ENCODE data around the gene ANKRD55.
"Not testable (repeated sequence)": the region's sequence is repeated elsewhere in the genome, so short reads cannot be mapped to it uniquely, and the experiment has no call there.

The ANKRD55 gene

DNA sequence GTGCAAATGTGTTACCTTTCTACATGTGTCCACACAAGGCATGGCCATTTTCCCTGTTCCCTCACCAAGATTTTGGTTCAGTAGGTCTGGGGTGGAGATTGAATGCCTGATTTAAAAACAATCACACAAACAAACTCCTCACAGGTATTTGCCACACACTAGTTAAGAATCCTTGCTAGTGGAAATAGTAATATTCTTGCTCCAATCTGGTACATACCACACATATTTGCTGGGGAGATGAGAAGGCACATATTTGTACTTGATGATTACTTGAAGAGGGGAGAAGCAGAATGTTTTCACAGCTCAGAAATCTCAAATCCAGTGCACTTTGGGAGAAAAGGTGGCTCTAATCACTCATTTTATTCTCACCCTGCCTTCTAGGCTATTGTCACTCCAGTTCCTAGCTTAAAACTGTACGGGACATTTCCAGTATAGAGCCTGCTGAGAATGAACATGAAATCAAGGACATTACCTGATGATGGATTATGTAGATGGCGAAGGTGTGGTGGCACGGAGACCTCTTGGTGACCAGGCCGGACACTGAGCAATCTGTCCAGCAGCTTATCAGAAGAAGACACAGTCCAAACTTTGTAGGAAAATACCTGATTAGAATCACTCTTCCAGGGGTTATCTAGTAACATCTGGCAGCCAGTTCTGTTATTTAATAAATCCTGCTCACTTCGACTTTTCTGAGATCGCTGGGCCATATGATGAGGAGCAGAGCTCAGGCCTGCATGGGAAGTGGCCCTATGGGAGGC, 122.3 kb downstream of the ANKRD55 start:
- in situ Hi-C loops (cut with HindIII; ENCODE audit: low pct_unique_long_range_greater_than_20kb, low sequenced_read_pairs) = no loop called here
- DNase-seq (ENCODE audit: low read depth in 1 of 2, low spot score in 1 of 2) = no peak
- TF ChIP-seq JUND (IDR thresholded peaks at IDR 0.05; ENCODE audit: low read depth) = no peak

DNA sequence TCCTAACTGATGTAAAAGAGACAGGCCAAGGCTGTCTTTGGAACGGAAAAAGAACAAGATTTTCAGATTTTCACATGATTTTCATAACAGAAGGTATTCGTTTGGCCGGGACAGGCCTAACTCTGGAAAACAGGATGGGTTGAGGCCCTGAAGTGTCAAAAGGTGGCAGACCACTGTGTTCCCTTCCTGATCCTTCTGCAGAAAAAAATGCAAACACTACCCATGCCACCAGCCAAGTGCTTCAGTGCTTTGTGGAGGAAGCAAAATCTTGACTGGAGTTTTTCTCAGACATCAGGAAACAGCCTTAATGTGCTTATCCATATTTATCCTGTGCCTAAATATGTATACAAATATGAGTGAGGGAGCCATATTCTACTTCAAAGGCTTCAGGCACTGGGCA, 124.9 kb downstream of the ANKRD55 start:
- DNase-seq (ENCODE audit: low read depth in 1 of 2, low spot score in 1 of 2) = no peak
- in situ Hi-C loops (cut with HindIII; ENCODE audit: low pct_unique_long_range_greater_than_20kb, low sequenced_read_pairs) = no loop called here
- TF ChIP-seq JUND (IDR thresholded peaks at IDR 0.05; ENCODE audit: low read depth) = no peak

DNA sequence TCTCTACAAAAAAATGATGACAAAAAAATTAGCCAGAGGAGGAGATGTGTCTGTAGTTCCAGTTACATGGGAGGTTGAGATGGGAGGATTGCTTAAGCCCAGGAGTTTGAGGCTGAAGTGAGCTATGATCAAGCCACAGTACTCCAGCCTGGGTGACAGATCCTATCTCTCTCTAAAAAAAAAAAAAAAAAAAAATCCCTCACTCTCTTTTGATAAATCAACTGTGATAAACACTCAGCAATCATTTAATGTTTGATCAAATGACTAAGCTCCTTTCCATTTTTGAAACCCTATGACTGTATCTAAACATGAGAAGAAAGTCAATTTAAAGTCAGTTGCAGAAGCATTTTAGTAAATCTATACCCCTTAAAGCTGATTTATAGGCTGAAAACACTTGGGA, 126.3 kb downstream of the ANKRD55 start:
- no peak for DNase-seq (ENCODE audit: low read depth in 1 of 2, low spot score in 1 of 2)
- no peak for TF ChIP-seq JUND (IDR thresholded peaks at IDR 0.05; ENCODE audit: low read depth)
- in situ Hi-C loops (cut with HindIII; ENCODE audit: low pct_unique_long_range_greater_than_20kb, low sequenced_read_pairs) = no loop called here

DNA sequence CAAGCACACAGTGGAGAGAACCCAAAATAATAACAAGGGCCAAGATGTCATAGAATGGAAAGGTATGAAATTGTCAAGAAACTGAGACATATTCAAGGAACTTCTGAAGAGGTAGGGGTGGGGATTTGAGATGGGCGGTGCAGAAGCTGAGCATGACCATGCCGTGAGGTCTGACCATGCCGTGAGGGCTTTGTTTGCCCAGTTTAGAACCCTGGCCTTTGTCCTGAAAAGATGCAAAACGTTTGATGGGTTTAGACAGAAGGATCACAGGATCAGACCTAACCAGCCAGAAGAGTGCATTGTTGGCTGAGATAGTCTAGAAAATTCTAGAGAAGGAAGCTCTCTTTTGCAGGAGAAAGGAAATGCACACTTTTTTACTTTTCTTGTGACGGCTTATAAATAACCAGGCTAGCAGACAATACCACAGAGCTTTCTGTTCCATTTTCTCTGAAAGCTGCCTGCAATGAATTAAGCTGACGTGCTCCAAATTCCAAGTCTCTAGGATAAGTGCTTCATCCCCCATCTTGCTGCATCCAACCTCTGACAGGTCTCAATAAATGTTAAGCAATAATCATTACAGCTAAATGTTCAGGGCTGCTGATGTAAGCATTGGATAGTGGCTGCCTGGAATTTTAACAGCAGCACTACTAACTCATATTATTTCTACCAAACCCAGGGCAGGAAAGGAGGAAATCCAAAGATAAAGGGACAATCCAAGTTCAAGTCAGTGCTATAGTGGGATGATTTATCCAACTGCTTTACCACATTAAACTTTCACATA, 127.4 kb downstream of the ANKRD55 start:
- in situ Hi-C loops (cut with HindIII; ENCODE audit: low pct_unique_long_range_greater_than_20kb, low sequenced_read_pairs) = no loop called here
- no peak for TF ChIP-seq JUND (IDR thresholded peaks at IDR 0.05; ENCODE audit: low read depth)

DNA sequence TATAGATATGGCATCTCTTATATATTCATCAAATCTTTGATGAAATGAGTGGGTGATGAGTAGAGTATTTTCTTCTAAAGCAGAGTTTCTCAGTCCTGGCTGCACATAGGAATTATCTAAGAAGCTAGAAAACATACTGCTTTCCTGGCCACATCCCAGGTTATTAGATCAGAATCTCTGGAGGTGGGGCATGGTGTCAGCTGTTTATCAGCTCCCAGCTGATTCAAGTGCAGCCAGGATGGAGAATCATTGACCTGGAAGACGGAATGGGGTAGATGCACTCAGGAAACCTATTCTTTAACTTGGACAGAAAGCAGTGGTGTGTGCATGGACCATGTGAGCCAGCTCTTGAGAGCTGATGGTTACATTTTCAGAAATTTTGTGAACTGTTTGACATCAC, 130.2 kb downstream of the ANKRD55 start:
- DNase-seq (ENCODE audit: low read depth in 1 of 2, low spot score in 1 of 2) = no peak
- TF ChIP-seq JUND (IDR thresholded peaks at IDR 0.05; ENCODE audit: low read depth) = no peak
- in situ Hi-C loops (cut with HindIII; ENCODE audit: low pct_unique_long_range_greater_than_20kb, low sequenced_read_pairs) = no loop called here

More for the DNA sequence above, 127.4 kb downstream of the ANKRD55 start:
- DNase-seq (ENCODE audit: low read depth in 1 of 2, low spot score in 1 of 2) = no peak

DNA sequence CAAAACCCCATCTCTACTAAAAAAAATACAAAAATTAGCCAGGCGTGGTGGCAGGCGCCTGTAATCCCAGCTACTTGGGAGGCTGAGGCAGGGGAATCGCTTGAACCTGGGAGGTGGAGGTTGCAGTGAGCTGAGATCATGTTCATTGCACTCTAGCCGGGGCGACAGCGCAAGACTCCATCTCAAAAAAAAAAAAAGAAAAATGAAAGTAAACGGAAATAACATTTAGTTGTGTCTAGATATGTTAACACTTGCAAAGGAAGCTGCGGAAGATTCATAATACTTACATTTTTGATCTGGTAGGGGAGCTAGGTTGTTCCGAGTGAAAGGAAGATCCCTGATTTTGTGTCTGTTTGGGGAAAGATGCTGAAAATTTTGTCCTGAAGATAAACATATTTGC, 130.9 kb downstream of the ANKRD55 start:
- DNase-seq (ENCODE audit: low read depth in 1 of 2, low spot score in 1 of 2); in situ Hi-C loops (cut with HindIII; ENCODE audit: low pct_unique_long_range_greater_than_20kb, low sequenced_read_pairs): not testable (repeated sequence)

DNA sequence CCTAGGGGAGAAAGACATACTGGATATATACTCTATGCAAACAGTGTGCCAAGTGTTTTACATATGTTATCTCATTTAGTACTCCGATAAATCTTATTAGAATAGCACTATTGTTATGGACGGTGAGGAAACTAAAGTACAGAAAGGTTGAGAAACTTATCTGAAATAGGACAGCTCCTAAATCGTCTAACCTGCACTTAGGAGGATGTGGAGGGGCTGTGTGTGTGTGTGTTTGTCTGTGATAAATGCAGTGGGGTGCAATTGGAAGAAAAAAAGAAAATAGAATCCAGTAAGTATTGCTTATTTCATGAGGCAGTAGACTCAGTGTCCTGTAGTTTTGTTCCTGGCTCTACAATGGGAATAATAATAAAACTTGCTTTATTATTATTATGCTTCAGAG, 131.9 kb downstream of the ANKRD55 start:
- in situ Hi-C loops (cut with HindIII; ENCODE audit: low pct_unique_long_range_greater_than_20kb, low sequenced_read_pairs) = no loop called here
- TF ChIP-seq JUND (IDR thresholded peaks at IDR 0.05; ENCODE audit: low read depth) = no peak
- DNase-seq (ENCODE audit: low read depth in 1 of 2, low spot score in 1 of 2) = no peak

DNA sequence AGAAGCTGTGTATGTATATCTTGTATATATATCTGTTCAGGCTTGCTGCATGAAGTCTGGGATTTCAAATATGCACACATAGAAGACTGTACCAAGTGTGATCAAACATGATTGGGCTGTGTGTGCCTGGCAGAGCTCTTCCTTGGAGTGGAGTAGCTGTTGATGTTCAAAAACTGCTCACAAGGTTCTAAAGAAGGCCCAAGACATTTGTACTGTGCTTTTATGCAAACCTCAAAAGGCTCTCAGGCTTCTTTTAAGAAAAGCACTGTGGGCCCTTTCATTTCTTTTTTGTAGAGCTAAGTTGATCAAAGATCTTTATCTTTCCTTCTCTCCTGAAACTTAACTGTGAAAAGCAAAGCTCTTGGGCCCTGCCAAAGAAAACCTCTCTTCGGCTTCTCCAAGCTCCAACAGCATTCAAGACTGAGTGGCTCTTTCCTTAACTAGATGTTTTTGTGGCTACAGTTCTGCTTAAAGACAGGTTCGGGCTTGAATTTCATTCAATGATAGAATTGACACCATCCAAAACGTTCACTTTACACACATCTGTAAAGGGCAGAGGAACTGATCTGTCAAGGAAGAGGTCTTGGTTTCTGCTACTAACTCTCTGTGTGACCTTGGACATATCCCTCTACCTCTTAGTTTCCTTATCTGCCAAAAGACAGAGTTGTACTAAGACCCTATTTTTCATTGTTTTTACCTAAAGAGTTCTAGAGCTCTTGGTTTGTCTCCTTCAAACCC, 132.5 kb downstream of the ANKRD55 start:
- in situ Hi-C loops (cut with HindIII; ENCODE audit: low pct_unique_long_range_greater_than_20kb, low sequenced_read_pairs) = no loop called here
- TF ChIP-seq JUND (IDR thresholded peaks at IDR 0.05; ENCODE audit: low read depth) = no peak
- no peak for DNase-seq (ENCODE audit: low read depth in 1 of 2, low spot score in 1 of 2)

DNA sequence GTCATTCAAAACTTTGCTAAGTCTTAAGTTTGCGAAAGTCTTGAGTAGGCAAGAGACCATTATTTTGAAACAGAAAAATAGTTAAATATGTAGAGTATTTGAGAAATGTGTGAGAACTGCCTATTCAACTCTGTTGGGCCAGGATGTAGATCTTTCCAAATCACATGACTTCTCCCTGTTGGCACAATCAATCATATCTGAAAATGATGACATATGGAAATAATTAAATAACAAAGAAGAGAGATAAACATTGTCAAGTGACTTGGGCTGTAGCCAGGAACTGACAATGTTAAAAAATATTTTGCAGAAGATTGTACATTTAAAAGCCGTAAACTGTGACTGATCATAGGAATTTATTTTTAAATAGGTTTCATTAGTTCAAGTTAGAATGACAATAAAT, 133.8 kb downstream of the ANKRD55 start:
- no peak for TF ChIP-seq JUND (IDR thresholded peaks at IDR 0.05; ENCODE audit: low read depth)
- no peak for DNase-seq (ENCODE audit: low read depth in 1 of 2, low spot score in 1 of 2)
- in situ Hi-C loops (cut with HindIII; ENCODE audit: low pct_unique_long_range_greater_than_20kb, low sequenced_read_pairs) = no loop called here

DNA sequence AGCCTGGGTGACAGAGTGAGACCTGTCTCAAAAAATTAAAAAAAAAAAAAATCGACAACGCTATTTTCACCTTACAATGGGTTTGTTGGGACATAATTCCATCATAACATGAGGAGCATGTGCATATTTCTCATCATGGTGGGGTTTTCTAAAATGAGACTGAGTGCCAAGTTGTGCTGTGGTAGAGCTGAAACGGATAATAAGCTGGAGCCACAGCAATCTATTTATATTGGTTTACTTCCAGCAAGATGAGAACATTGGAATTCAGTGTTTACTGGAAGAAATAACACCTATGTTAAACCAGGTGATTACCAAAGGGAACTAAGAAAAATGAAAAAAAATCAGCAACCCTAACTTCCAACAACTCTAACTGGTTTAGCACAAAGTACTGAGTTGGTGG, 136.1 kb downstream of the ANKRD55 start:
- no peak for TF ChIP-seq JUND (IDR thresholded peaks at IDR 0.05; ENCODE audit: low read depth)
- no peak for DNase-seq (ENCODE audit: low read depth in 1 of 2, low spot score in 1 of 2)
- in situ Hi-C loops (cut with HindIII; ENCODE audit: low pct_unique_long_range_greater_than_20kb, low sequenced_read_pairs) = no loop called here

DNA sequence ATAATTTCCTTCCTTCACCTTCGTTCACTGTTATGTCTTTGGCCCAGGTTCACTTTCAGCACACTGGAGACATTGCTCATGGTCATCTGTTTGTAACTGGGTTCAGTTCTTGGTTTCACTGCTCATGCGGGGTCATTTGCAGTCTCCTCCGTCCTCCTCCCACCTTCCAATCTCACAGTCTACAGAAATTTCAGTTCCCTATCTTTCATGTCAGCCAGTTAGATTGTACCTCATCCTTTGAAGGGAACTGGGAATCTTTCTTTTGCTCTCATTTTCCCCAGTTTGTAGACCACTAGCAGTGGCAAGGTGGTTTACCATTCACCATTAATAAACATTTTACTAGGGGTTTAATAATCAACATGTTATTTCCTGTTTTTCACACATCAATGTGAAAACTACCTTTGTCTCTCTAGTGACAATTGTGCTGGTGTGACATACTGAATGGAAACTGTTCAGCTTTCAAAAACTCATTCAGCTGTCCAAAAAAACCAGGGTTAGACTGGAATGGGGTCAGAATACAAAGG, 137.5 kb downstream of the ANKRD55 start:
- TF ChIP-seq JUND (IDR thresholded peaks at IDR 0.05; ENCODE audit: low read depth) = no peak
- DNase-seq (ENCODE audit: low read depth in 1 of 2, low spot score in 1 of 2) = no peak
- in situ Hi-C loops (cut with HindIII; ENCODE audit: low pct_unique_long_range_greater_than_20kb, low sequenced_read_pairs) = no loop called here

DNA sequence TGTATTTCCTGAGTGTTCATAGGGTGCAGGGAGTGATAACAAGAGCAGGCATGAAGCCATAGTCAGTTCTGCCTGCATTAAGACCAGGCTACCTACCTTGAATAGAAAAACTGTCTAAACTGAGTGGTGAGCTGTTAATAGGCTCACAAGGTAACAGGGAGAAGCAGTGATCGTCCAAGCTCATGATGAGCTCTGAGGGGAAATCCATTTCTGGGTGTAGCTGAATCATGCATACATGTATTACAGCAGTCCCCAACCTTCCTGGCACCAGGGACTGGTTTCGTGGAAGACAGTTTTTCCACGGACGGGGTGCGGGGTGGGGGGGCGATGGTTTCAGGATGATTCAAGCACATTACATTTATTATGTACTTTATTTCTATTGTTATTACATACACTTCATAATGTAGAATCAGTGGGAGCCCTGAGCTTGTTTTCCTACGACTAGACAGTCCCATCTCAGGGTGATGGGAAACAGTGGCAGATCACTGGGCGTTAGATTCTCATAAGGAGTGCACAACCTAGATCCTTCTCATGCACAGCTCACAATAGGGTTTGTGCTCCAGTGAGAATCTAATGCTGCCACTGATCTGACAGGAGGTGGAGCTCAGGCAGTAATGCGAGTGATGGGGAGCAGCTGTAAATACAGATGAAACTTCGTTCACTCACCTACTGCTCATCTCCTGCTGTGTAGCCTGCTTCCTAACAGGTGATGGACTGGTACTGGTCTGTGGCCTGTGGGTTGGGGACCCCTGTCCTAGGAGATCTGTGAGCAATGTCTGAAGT, 138.4 kb downstream of the ANKRD55 start:
- no peak for DNase-seq (ENCODE audit: low read depth in 1 of 2, low spot score in 1 of 2)
- TF ChIP-seq JUND (IDR thresholded peaks at IDR 0.05; ENCODE audit: low read depth) = no peak
- in situ Hi-C loops (cut with HindIII; ENCODE audit: low pct_unique_long_range_greater_than_20kb, low sequenced_read_pairs) = no loop called here
